Left renal cortex interstitium (tissue), 4 donors: ENCODE measurements around the gene BCAN. TPM values are rescaled to one million over a fixed set of nuclear protein-coding genes. Genes with fewer than 3 reads are reported as not detected.
"Not testable (repeated sequence)": the region's sequence is repeated elsewhere in the genome, so short reads cannot be mapped to it uniquely, and the experiment has no call there.

Source experiments
- DNase-seq, 4 donors: peaks; one replicate each; pipeline ENCODE4 v3.0.0-alpha.2; 2013; ENCODE audit warnings: low read depth in 4 of 4, low spot score in 2 of 4, missing footprints in 1 of 4
- polyA plus RNA-seq, 4 donors: library from polyadenylated mRNA; unstranded; fragments of 120-200 nt; gene quantifications; one replicate each; pipeline ENCODE4 v1.2.1, GENCODE V29; 2013; ENCODE audit not compliant: insufficient read length in 4 of 4

BCAN gene, protein sequence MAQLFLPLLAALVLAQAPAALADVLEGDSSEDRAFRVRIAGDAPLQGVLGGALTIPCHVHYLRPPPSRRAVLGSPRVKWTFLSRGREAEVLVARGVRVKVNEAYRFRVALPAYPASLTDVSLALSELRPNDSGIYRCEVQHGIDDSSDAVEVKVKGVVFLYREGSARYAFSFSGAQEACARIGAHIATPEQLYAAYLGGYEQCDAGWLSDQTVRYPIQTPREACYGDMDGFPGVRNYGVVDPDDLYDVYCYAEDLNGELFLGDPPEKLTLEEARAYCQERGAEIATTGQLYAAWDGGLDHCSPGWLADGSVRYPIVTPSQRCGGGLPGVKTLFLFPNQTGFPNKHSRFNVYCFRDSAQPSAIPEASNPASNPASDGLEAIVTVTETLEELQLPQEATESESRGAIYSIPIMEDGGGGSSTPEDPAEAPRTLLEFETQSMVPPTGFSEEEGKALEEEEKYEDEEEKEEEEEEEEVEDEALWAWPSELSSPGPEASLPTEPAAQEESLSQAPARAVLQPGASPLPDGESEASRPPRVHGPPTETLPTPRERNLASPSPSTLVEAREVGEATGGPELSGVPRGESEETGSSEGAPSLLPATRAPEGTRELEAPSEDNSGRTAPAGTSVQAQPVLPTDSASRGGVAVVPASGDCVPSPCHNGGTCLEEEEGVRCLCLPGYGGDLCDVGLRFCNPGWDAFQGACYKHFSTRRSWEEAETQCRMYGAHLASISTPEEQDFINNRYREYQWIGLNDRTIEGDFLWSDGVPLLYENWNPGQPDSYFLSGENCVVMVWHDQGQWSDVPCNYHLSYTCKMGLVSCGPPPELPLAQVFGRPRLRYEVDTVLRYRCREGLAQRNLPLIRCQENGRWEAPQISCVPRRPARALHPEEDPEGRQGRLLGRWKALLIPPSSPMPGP
- 1 to 10 TPM in 1 of 4 donors, under 1 TPM in 3; 0.22 to 4.1 (median 0.42) TPM for polyA plus RNA-seq

DNA sequence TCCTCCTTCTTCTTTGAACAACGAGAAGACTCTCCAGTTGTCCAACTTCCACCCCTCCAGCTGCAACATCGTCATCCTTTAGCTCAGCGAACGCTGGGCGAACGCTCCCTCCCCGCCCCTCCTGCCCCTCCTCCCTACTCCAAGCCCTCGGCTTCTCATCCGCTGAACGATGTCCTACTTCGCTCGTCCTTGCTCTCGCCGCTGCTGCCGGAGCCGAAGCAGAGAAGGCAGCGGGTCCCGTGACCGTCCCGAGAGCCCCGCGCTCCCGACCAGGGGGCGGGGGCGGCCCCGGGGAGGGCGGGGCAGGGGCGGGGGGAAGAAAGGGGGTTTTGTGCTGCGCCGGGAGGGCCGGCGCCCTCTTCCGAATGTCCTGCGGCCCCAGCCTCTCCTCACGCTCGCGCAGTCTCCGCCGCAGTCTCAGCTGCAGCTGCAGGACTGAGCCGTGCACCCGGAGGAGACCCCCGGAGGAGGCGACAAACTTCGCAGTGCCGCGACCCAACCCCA is at the start of gene BCAN:
Gene BCAN (plus strand): TSS at position 357 of the 504 bp plus-strand sequence. CDS start 3,938 bp downstream, outside the sequence.
- no peak for DNase-seq

DNA sequence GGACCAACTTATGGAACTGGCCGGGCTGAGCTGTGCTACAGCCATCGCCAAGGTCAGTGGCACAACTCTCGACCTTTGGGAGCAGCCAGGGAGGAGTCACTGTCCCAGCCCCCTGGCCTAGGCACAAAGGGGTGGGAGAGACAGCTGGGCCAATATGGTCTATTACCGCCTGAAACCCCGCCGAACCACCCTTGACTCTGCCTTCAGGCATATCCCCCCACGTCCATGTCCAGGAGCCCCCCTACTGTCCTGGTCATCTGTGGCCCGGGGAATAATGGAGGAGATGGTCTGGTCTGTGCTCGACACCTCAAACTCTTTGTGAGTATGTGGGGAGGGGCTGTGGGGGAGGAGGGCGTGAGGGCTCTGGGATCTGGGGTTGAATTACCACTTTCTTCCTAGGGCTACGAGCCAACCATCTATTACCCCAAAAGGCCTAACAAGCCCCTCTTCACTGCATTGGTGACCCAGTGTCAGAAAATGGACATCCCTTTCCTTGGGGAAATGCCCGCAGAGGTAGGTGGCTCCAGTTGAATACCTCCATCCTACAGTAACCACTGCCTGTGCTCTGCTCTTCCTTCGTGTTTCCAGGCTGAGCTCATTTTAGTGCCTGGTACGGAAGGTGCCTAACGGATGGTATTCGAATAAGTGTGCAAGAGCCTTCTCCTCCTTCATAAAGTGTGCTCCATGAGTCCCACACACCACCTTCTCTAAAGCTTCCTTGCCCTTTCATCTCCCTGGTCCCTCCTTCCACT is 49.6 kb upstream of the BCAN start:
- no peak for DNase-seq

DNA sequence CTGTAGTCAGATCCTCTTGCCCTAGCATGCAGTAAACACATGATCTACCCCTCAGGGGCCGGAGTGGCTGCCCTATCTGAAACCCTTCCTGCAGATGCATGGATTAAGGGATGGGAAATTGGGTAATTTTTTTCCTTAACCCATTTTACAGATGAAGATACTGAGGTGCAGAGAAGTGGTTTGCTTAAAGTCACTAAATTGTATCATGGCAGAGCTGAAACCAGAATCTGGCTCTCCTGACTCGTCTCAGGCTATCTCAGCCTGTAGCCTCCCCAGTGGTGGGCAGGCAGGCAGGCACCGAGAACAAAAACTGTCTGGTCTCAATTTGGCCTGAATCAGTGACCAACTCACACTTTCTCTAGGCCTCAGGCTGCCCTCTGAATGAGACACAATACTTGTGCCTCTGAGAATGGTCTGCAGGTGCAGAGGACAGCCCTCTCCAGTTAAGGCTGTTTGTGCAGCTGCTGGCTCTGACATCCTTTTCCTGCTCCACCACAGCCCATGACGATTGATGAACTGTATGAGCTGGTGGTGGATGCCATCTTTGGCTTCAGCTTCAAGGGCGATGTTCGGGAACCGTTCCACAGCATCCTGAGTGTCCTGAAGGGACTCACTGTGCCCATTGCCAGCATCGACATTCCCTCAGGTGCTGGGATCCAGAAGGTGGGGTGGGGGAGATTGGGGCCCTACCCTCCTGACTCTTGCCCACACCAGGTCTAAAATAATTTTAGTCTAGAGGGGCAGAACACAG is 48.8 kb upstream of the BCAN start:
- DNase-seq: no peak

DNA sequence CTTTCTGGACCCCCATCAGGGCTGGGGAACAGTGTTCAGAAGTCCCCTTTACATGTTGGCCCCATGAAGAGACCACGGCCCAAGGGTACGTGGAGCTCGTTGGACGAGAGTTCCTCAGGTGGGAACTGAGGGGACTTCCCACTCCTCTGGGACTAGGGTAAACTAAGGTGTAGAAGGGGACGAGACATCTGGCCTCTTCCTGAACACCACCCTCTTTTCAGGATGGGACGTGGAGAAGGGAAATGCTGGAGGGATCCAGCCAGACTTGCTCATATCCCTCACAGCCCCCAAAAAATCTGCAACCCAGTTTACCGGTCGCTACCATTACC is 48.3 kb upstream of the BCAN start:
- no peak for DNase-seq

DNA sequence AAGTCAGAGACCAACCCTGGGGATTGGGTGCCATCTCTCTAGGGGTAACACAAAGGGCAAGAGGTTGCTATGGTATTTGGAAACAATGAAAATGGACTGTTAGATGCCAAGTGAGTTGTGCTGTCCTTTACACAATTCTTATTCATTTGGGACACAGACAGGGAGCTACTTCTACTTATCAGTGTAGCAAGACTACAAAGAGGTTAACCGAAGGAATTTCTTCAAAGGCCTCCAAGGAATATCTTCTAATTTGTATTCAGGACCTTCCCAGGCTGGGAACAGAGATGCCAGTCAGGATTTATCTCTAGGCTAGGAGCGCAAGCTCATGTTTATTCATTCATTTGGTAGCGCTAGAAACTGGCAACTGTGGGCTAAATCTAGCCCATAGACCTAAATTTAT is 47.7 kb upstream of the BCAN start:
- DNase-seq: no peak

DNA sequence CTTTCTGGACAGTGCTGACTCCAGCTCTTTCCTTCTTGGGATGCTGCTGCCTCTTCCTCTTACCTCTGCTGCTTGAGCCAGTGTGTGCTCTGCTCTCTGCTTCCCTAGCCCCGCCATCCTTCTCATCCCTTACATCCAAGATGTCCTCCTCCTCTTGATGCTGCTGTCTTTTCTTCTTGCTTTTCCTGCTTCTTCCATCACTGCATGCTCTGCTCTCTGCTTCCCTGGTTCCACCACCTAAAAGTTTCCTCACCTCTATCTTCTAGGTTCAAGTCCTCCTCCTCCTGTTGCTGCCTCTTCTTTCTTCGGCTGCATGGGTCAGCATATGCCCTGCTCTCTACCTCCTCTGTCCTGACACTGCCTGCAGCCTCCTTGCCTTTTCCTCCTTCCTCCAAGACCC is 46.9 kb upstream of the BCAN start:
- DNase-seq: no peak

DNA sequence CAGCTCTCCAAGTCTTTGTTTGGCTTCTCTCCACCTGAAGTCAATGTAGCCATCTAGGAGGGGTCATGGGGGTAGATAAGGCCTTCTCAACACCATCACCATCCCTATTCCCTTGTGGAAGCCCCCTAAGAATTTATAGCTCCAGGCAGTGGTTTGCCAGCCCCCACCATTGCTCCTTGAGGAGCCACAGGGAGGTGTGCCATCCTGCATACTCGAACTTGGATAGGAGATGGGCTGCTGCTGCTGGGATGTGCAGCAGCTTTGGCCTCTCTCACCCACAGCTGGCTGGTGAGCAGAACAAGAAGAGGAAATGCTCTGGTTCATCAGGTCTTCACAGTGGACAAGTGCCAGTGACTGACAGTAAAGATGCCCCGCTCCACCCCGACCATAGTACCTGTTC is 45.5 kb upstream of the BCAN start:
- DNase-seq: no peak

DNA sequence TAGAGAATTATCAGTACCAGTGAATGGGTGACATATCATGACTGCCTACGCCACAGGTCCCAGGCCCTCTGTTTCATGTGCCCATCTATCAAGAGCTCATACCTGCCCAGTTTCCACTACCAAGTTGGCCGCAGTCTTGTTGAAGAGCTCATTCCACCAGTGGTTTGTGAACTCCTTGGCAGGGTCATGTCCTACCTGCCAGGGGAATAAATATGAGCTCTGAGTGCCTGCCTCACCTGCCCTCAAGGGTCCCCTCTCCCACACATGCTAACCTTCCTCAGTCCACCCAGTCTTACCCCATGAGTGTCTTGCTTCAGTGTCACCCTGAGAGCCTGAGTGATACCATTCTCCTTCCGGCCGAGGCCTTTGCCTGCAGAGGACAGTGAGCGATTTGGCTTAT is 43.8 kb upstream of the BCAN start:
- DNase-seq: no peak

DNA sequence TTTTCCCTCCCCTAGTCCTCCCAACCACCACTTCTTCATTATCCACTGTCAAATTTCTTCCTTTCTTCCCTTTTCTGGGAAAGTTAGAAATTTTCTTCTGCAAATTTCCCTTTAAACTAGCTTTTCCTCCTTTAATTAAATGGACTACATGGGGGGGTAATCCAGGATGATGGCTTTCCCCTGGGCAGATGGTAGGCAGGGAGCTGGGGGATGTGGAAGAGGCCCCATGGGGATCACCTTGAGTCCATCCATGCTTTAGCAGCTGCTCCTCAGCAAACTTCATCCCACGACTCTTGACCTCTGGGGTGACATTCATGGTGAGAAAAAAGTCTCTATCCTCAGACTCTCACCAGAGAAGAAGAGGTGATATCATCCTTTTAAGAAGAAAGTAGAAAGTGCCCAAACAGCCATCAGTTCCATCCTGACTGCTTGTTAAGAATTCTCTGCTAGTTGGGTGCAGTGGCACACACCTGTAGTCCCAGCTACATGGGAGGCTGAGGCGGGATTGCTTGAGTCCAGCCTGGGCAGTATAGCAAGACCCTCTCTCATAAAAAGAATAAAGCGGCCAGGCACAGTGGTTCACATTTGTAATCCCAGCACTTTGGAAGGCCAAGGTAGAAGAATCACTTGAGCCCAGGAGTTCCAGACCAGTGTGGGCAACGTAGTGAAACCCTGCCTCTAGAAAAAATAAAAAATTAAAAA is 43.0 kb upstream of the BCAN start:
- DNase-seq: no peak

DNA sequence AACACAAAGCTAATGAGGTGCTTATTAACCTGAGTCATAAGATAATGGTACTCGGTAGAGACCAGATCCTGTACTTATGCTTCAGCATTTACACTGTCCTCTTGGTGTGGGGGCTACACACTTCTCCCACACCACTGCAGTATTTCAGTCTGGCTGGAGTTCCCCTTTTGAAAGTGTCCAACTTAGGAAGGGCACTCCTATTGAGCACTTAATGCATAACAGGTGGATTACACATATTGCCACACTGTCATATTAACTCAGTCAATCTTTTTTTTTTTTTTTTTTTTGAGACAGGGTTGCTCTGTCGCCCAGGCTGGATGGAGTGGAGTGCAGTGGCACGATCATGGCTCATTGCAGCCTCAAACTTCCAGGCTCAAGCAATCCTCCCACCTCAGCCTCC is 42.1 kb upstream of the BCAN start:
- DNase-seq: no peak

DNA sequence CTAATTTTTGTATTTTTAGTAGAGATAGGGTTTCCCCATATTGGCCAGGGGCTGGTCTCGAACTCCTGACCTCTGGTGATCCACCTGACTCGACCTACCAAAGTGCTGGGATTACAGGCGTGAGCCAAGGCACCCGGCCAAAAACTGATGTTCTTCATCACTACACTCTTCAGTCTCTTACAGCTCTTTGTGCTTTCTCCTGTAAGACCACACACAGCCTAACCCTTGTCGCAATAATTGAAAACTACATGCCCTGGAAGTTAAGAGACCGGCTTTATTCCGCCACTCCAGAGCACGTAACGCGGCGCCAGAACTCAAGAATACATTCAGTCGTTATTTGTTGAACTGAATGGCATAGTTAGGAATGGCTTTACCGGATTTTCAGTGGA is 41.2 kb upstream of the BCAN start:
- DNase-seq: no peak

DNA sequence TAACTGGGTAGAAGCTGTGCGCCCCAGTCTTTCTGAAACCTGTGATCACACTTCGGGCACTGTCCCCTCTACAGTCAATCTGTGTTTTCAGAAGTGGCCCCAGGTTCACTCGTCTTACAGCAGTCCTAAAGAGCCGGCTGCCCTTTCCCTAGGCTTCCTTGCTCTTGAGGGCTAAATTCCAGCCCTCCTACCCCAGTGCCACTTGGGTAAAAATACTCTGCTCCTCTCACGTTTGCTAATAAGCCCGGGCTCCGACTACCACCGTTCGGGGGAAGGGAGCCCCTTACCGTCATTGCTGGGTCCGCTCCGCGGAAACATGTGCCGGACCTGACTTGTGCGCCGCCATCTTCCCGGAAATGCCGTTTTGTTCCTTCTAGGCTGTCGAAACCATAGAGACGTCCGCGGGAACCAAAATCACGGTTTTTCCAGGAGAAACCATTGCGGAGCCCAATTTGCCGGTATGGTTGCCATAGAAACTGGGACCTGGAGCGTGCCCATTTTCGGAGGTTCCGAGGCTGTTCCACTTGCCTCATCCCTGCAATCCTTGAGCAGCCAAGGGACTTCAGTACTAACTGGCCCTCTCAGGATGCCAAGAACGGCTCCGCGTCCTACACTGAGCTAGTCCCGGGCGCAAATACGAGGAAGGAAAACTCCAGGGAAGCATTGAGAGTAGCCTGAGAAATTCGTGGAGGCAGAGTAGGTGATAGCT is 40.6 kb upstream of the BCAN start, which contains the start of gene GPATCH4:
Gene GPATCH4 (minus strand): TSS at position 358 of the 709 bp plus-strand sequence.
- peak in 2 of 4 donors; percentile 70 to 82 for DNase-seq

DNA sequence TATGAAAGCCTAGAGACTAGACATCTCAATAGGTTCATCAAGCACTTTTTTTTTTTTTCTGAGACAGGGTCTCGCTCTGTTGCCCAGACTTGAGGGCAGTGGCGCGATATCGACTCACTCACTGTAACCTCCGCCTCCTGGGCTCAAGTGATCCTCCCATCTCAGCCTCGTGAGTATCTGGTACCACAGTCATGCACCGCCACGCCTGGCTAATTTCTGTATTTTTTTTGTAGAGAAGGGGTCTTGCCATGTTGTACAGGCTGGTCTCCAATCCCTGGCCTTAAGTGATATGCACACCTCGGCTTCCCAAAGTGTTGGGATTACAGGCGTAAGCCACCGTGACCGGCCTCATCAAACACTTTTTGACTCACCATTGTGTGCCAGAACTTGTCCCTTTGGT is 40.0 kb upstream of the BCAN start:
- DNase-seq: no peak

DNA sequence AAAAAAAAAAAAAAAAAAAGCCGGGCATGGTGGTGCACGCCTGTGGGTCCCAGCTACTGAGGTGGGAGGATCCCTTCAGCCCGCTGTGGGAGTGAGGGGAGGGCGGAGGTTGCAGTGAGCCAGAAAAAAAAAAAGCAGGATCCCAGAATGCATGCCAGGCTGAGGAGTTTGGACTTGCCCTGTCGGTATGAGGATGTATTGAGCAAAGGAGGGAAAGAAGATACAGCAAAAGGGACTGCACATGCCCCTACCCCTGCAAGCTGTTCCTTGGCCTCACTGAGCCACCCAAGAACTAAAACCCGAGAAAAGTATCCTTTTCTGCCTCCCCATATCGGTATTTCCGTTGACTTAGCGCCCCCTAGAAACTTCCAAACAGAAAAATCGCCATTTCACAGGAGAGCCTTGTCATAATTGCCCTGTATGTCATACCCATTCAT is 39.3 kb upstream of the BCAN start:
- DNase-seq: no peak

DNA sequence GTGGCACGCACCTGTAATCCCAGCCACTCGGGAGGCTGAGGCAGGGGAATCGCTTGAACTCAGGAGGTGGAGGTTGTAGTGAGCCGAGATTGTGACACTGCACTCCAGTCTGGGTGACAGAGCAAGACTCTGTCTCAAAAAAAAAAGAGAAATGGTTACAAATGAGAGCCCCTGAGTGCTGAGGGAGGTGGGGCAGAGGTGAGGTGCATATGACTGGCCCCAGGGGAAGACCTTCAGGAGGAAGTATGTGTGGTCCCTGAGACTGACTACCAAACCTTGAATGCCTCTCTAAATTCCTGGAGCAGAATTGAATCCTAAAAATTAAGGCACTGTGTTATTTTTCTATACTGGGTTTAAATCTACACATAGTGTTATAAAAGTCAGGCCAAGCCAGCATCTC is 34.6 kb upstream of the BCAN start:
- not testable (repeated sequence) for DNase-seq

DNA sequence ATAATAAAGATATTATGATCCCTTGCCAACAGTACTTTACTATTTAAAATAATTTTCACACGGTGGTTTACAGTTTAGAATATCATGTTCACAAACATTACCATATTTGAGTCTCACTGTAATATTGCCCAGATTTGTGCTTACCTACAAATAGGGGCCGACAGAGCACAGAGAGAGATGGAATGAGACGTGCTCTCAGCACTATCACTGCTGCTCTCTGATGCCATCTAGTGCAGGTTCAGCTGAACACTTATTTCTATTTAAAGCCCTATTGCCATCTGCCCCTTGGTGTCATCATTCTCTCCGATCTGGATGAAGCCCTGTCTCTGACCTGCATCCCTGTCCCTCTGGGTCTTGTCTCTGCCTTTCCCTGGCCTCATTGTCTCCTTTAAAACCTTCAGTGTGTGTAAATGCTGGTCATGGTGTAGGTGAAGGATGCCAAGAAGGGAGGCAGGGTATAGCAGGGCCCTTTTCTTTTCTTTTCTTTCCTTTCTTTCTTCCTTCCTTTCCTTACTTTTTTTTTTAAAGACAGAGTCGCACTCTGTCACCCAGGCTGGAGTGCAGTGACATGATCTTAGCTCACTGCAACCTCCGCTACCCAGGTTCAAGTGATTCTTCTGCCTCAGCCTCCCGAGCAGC is 33.8 kb upstream of the BCAN start:
- DNase-seq: no peak

DNA sequence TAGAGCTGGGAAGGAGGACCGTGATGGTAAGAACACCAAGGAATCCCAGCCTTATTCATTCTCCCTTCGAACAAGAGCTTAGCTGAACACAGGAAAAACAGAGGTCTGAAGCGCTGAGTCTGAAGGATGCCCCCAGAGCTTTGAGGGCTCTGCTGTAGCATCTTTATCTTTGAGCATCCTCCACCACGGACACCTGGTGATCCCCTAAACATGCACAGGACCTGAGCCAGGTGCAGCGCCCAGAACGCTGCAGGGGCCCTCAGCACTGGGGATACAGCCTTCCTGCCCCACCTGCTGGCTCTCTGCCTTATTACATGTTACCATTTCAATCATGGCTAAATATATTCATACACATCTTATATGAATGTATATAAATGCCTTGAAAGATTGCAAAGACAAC is 32.9 kb upstream of the BCAN start:
- DNase-seq: no peak

DNA sequence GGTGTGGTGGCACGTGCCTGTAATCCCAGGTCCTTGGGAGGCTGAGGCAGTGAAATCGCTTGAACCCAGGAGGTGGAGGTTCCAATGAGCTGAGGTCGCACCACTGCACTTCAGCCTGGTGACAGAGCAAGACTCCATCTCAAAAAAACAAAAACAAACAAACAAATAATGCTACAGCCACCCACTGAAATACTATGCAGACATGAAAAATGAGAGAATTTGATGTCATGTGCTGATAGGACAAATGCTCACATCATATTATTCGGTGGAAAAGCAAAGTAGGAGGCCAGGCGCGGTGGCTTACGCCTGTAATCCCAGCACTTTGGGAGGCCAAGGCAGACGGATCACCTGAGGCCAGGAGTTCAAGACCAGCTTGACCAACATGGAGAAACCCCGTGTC is 31.8 kb upstream of the BCAN start:
- DNase-seq: not testable (repeated sequence)
